ENCODE data around the gene MYMX. TPM values are rescaled to one million over a fixed set of nuclear protein-coding genes. Genes with fewer than 3 reads are reported as not detected.

MYMX gene
- under 1 TPM in 1 of 6 donors, not detected in 5; 0.46 TPM for total RNA-seq

- DNase-seq (peak in 1 of 2 donors; percentile 26), ATAC-seq (ENCODE audit: low FRiP score in 2 of 2) (no peak)
- Histone ChIP-seq H3K9me3 (no peaks in the 10 kb centered on the region), H3K4me3 (no peak within 1 kb of the TSS), H3K36me3 (no peaks in the 10 kb centered on the region), H3K27me3 (no peaks in the 10 kb centered on the region), H3K4me1 (peaks cover 34 to 51% (median 47%) of the 10 kb centered on the region in 4 donors), H3K27ac (peak within 1 kb of the TSS; percentile 86 to 91 (median 87))
- no peak for TF ChIP-seq POLR2AphosphoS5 (IDR thresholded peaks at IDR 0.05)
- TF ChIP-seq EP300 (IDR thresholded peaks at IDR 0.05), result no peak
- no peak for TF ChIP-seq CTCF (IDR thresholded peaks at IDR 0.05)
- TF ChIP-seq POLR2A (IDR thresholded peaks at IDR 0.05), result no peak
- 46 to 50% methylated on average over 7 of the region's 7 CpGs for WGBS, 2 donors
Observed at GRCh38 chr6:44216677-44217331, at the start of gene MYMX. Gene MYMX (plus strand): TSS chr6:44216926. CDS start chr6:44217472, 546 bp downstream.

- Histone ChIP-seq H3K4me1 (peaks cover 0 to under 1% (median 0%) of the 10 kb centered on the region in 4 donors), H3K27me3 (no peaks in the 10 kb centered on the region), H3K36me3 (no peaks in the 10 kb centered on the region), H3K27ac (no peak overlapping the region), H3K4me3 (no peak overlapping the region), H3K9me3 (no peaks in the 10 kb centered on the region)
- TF ChIP-seq EP300 (IDR thresholded peaks at IDR 0.05), result no peak
- TF ChIP-seq CTCF (IDR thresholded peaks at IDR 0.05), result no peak
- TF ChIP-seq POLR2AphosphoS5 (IDR thresholded peaks at IDR 0.05), result no peak
- TF ChIP-seq POLR2A (IDR thresholded peaks at IDR 0.05), result no peak
- DNase-seq (no peak), ATAC-seq (ENCODE audit: low FRiP score in 2 of 2) (no peak)
- WGBS, 2 donors, result 93 to 95% methylated on average over 1 of the region's 1 CpG
Observed at GRCh38 chr6:44167567-44167966, 49.2 kb upstream of the MYMX start.

GRCh38 chr6:44169154-44169553 is 47.6 kb upstream of the MYMX start:
- DNase-seq, result no peak
- no peak for ATAC-seq (ENCODE audit: low FRiP score in 2 of 2)
- Histone ChIP-seq H3K36me3 (no peaks in the 10 kb centered on the region), H3K4me3 (no peak overlapping the region), H3K9me3 (no peaks in the 10 kb centered on the region), H3K4me1 (peaks cover 0 to 5% (median 0%) of the 10 kb centered on the region in 4 donors), H3K27me3 (no peaks in the 10 kb centered on the region), H3K27ac (no peak overlapping the region)
- WGBS, 2 donors, result 59 to 69% methylated on average over 9 of the region's 9 CpGs
- TF ChIP-seq EP300 (IDR thresholded peaks at IDR 0.05) (no peak), CTCF (IDR thresholded peaks at IDR 0.05) (no peak), POLR2A (IDR thresholded peaks at IDR 0.05) (no peak)

GRCh38 chr6:44169886-44170570 is 46.7 kb upstream of the MYMX start:
- no peaks in the 10 kb centered on the region for H3K36me3 ChIP-seq
- H3K4me1 ChIP-seq, result peaks cover 0 to 5% (median 0%) of the 10 kb centered on the region in 4 donors
- no peaks in the 10 kb centered on the region for H3K27me3 ChIP-seq
- H3K9me3 ChIP-seq, result no peaks in the 10 kb centered on the region
- no peak overlapping the region for H3K27ac ChIP-seq
- DNase-seq, result no peak
- TF ChIP-seq POLR2A (IDR thresholded peaks at IDR 0.05) (no peak), POLR2AphosphoS5 (IDR thresholded peaks at IDR 0.05) (peak in 1 of 2 donors; percentile 14), CTCF (IDR thresholded peaks at IDR 0.05) (no peak)
- 80% methylated on average over 9 to 10 of the region's 10 CpGs for WGBS, 2 donors
- H3K4me3 ChIP-seq, result no peak overlapping the region
- no peak for ATAC-seq (ENCODE audit: low FRiP score in 2 of 2)
